H9 (cell line): ENCODE results near the gene CACFD1. TPM values are rescaled to one million over a fixed set of nuclear protein-coding genes. Genes with fewer than 3 reads are reported as not detected.

Experiments
- DNase-seq: peaks from one replicate; pipeline ENCODE4 v3.0.0-alpha.2; 2017
- H2AFZ ChIP-seq: one replicate; pipeline ENCODE4 v1.6.1; 2013; ENCODE audit warnings: mild to moderate bottlenecking, low read length, control low read depth, moderate library complexity
- H2AK5ac ChIP-seq: 2 replicates; pipeline ENCODE4 v1.6.1; 2013; ENCODE audit warnings: low read length, control low read depth, mixed read lengths; ENCODE audit not compliant: insufficient read length
- H2BK120ac ChIP-seq: one replicate; pipeline ENCODE4 v1.6.1; 2013; ENCODE audit warnings: low read depth, mild to moderate bottlenecking, low read length, control low read depth, inconsistent platforms; ENCODE audit not compliant: poor library complexity, severe bottlenecking
- H2BK12ac ChIP-seq: 2 replicates; pipeline ENCODE4 v1.6.1; 2013; ENCODE audit warnings: low read length, control low read depth, mixed read lengths, low read depth; ENCODE audit not compliant: insufficient read length
- H2BK15ac ChIP-seq: 2 replicates; pipeline ENCODE4 v1.6.1; 2013; ENCODE audit warnings: low read depth, low read length, control low read depth
- H2BK20ac ChIP-seq: one replicate; pipeline ENCODE4 v1.6.1; 2013; ENCODE audit warnings: low read depth, mild to moderate bottlenecking, low read length, control low read depth, inconsistent platforms; ENCODE audit not compliant: poor library complexity, severe bottlenecking
- H2BK5ac ChIP-seq: 2 replicates; pipeline ENCODE4 v1.6.1; 2013; ENCODE audit warnings: low read length, control low read depth, mixed read lengths; ENCODE audit not compliant: insufficient read length
- H3K14ac ChIP-seq: 2 replicates; pipeline ENCODE4 v1.6.1; 2013; ENCODE audit warnings: low read length, control low read depth; ENCODE audit not compliant: insufficient read depth
- H3K18ac ChIP-seq: 2 replicates; pipeline ENCODE4 v1.6.1; 2013; ENCODE audit warnings: low read depth, mild to moderate bottlenecking, mixed read lengths, low read length, control low read depth; ENCODE audit not compliant: insufficient read length
- H3K23ac ChIP-seq: 2 replicates; pipeline ENCODE4 v1.6.1; 2013; ENCODE audit warnings: low read length, control low read depth, mixed read lengths, low read depth; ENCODE audit not compliant: insufficient read length
- H3K23me2 ChIP-seq: 2 replicates; pipeline ENCODE4 v1.6.1; 2013; ENCODE audit warnings: low read depth, mild to moderate bottlenecking, mixed read lengths, low read length, control low read depth; ENCODE audit not compliant: insufficient read length, poor library complexity, severe bottlenecking
- H3K27ac ChIP-seq: 2 replicates; pipeline ENCODE4 v1.5.1; 2013; ENCODE audit warnings: low read length, control low read depth, mixed read lengths, low read depth; ENCODE audit not compliant: insufficient read length
- H3K27me3 ChIP-seq: 2 replicates; pipeline ENCODE4 v1.6.1; 2013; ENCODE audit warnings: low read length, control low read depth, inconsistent platforms; ENCODE audit not compliant: insufficient read depth
- H3K4ac ChIP-seq: 2 replicates; pipeline ENCODE4 v1.6.1; 2013; ENCODE audit warnings: low read depth, mild to moderate bottlenecking, control low read depth, inconsistent platforms, low read length, moderate library complexity
- H3K4me1 ChIP-seq: 2 replicates; pipeline ENCODE4 v1.6.1; 2013; ENCODE audit warnings: low read length, control low read depth, inconsistent platforms; ENCODE audit not compliant: insufficient read depth
- H3K4me2 ChIP-seq: 2 replicates; pipeline ENCODE4 v1.6.1; 2013; ENCODE audit warnings: low read length, control low read depth, mixed read lengths; ENCODE audit not compliant: insufficient read length, insufficient read depth
- H3K56ac ChIP-seq: 2 replicates; pipeline ENCODE4 v1.6.1; 2013; ENCODE audit warnings: low read depth, mild to moderate bottlenecking, mixed read lengths, low read length, control low read depth; ENCODE audit not compliant: insufficient read length
- H3K79me1 ChIP-seq: 2 replicates; pipeline ENCODE4 v1.6.1; 2013; ENCODE audit warnings: low read depth, mild to moderate bottlenecking, moderate library complexity, low read length, control low read depth, inconsistent platforms; ENCODE audit not compliant: insufficient read depth, poor library complexity, severe bottlenecking
- H3K79me2 ChIP-seq: 2 replicates; pipeline ENCODE4 v1.6.1; 2013; ENCODE audit warnings: low read length, control low read depth, inconsistent platforms; ENCODE audit not compliant: insufficient read depth
- H3K9ac ChIP-seq: 2 replicates; pipeline ENCODE4 v1.6.1; 2013; ENCODE audit warnings: low read length, control low read depth, mixed read lengths; ENCODE audit not compliant: insufficient read length; ENCODE audit errors: extremely low read depth
- H3K9me3 ChIP-seq: one replicate; pipeline ENCODE4 v1.6.1; 2013; ENCODE audit warnings: low read depth, low read length, inconsistent platforms; ENCODE audit not compliant: control insufficient read depth
- H3T11ph ChIP-seq: one replicate; pipeline ENCODE4 v1.6.1; 2013; ENCODE audit warnings: mild to moderate bottlenecking, low read length, control low read depth, inconsistent platforms
- H4K20me1 ChIP-seq: one replicate; pipeline ENCODE4 v1.6.1; 2013; ENCODE audit not compliant: control insufficient read depth, insufficient read length, insufficient read depth
- H4K5ac ChIP-seq: 2 replicates; pipeline ENCODE4 v1.6.1; 2013; ENCODE audit warnings: low read depth, mild to moderate bottlenecking, mixed read lengths, low read length, control low read depth; ENCODE audit not compliant: insufficient read length
- H4K8ac ChIP-seq: replicated peaks from 2 replicates; pipeline ENCODE4 v1.6.1; 2013; ENCODE audit warnings: low read length, control low read depth, mixed read lengths, low read depth; ENCODE audit not compliant: insufficient read length
- H4K91ac ChIP-seq: 2 replicates; pipeline ENCODE4 v1.6.1; 2013; ENCODE audit warnings: low read depth, mild to moderate bottlenecking, moderate library complexity, mixed read lengths, low read length, control low read depth; ENCODE audit not compliant: insufficient read length
- H3K27ac Mint-ChIP-seq, 3 experiments: 2 replicates in 2 of 3; 3 replicates in 1 of 3; pipeline ENCODE4 v1.8.0; 2020 to 2021; ENCODE audit warnings: mixed read lengths in 3 of 3, mild to moderate bottlenecking in 1 of 3, moderate library complexity in 1 of 3
- H3K27me3 Mint-ChIP-seq: 2 replicates; pipeline ENCODE4 v1.8.0; 2021; ENCODE audit warnings: low read depth, mild to moderate bottlenecking, moderate library complexity, mixed read lengths
- H3K36me3 Mint-ChIP-seq, 3 experiments: 2 replicates in 2 of 3; 3 replicates in 1 of 3; pipeline ENCODE4 v1.8.0; 2020 to 2021; ENCODE audit warnings: low read depth in 3 of 3, mixed read lengths in 3 of 3; ENCODE audit not compliant: insufficient read depth in 1 of 3
- H3K4me1 Mint-ChIP-seq, 2 experiments: 2 replicates each; pipeline ENCODE4 v1.8.0; 2020; ENCODE audit warnings: mixed read lengths in 2 of 2
- H3K4me3 Mint-ChIP-seq, 2 experiments: 2 replicates in 1 of 2; 3 replicates in 1 of 2; pipeline ENCODE4 v1.8.0; 2020 to 2021; ENCODE audit warnings: mild to moderate bottlenecking in 2 of 2, mixed read lengths in 2 of 2, moderate library complexity in 1 of 2
- H3K9me3 Mint-ChIP-seq, 2 experiments: 2 replicates in 1 of 2; 3 replicates in 1 of 2; pipeline ENCODE4 v1.8.0; 2020; ENCODE audit warnings: mild to moderate bottlenecking in 2 of 2, mixed read lengths in 2 of 2, moderate library complexity in 1 of 2
- WGBS: extraction: QIAGEN DNeasy Blood & Tissue Kit; methylation state at CpG from one replicate; pipeline ENCODE4 v1.1.7; 2013; ENCODE audit warnings: missing lambda C conversion rate, low lambda C conversion rate, mixed read lengths; ENCODE audit not compliant: insufficient read length; ENCODE audit errors: extremely low coverage; 5-methylcytosine and 5-hydroxymethylcytosine counted together
- total RNA-seq: library from RNA; stranded (reverse); gene quantifications from 2 replicates; pipeline ENCODE4 v1.2.1, GENCODE V29; 2021
- TF ChIP-seq, protein P1 (sequence below): fragments of 200-600 bp; sonication (generic); conservative IDR thresholded peaks from 3 replicates; pipeline ENCODE4 v1.8.0; 2021; ENCODE audit warnings: antibody characterized with exemption, mild to moderate bottlenecking

The CACFD1 gene
- total RNA-seq, 1 experiment from 2014 or later = 20.0 TPM

DNA sequence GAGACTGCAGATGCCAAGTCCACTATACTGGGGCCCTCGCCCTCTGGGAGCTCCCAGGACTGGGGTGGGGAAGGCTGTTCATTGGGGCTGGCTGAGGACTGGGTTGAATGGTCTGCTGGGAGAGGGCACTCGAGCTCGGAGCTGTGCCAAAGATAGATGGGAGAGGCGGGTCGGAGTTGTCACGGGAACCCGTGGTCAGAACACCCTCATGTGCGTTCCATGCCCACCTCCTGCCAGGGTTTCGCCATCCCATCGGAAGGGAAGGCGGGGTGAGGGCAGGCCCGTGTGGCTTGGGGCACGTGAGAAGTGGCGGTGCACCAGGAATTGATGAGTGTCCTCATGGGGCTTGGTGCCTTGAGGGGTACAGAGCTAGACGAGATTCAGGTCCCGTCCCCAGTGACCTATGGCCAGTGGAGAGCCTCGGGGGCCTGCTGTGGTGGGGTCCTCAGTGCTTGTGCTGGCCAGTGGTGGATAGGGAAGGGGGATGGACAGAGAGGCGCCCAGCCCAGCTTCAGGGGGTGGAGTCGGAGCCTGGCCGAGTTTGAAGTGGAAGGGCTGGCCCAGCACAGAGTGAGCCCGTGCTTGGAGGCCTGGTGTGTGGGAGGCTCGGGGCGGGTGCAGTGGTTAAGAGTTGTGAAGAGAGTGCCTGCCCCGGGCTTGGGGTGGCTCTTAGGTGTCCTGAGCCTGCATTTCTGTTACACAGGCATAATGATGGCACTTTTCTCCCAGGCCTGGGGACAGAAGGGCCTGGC is 4.3 kb downstream of the CACFD1 start:
- Histone ChIP-seq H2AK5ac (no peak overlapping the region), H3K4me1 (peaks cover 7% of the 10 kb centered on the region; the same call in 1 of the 2 replicates), H2BK20ac (no peak overlapping the region), H4K20me1 (peaks cover 2% of the 10 kb centered on the region), H3K4ac (no peak overlapping the region), H4K91ac (no peak overlapping the region), H3K27ac (no peak overlapping the region), H3K56ac (no peak overlapping the region), H3K79me1 (no peaks in the 10 kb centered on the region), H3T11ph (no peak overlapping the region), H4K5ac (no peak overlapping the region), H2BK12ac (no peak overlapping the region), H3K9me3 (no peaks in the 10 kb centered on the region), H2BK120ac (no peak overlapping the region), H3K79me2 (no peaks in the 10 kb centered on the region), H3K4me2 (no peak overlapping the region), H2BK15ac (no peak overlapping the region), H3K14ac (no peak overlapping the region), H3K23me2 (peaks cover 10% of the 10 kb centered on the region), H2AFZ (no peak overlapping the region), H3K23ac (no peak overlapping the region), H2BK5ac (no peak overlapping the region), H3K18ac (no peak overlapping the region), H3K27me3 (no peaks in the 10 kb centered on the region), H4K8ac (no peak overlapping the region), H3K9ac (no peak overlapping the region)
- H3K4me3 Mint-ChIP-seq = no peak overlapping the region
- no peak for DNase-seq
- peaks cover 0 to 14% (median 5%) of the 10 kb centered on the region in 3 experiments; a peak in 4 of 7 replicates for H3K36me3 Mint-ChIP-seq
- H3K27me3 Mint-ChIP-seq = peaks cover 2% of the 10 kb centered on the region; the same call in 1 of the 2 replicates
- no CpG with 5 or more reads among the region's 24 CpGs for WGBS
- H3K9me3 Mint-ChIP-seq = no peaks in the 10 kb centered on the region; a peak in 1 of 5 replicates
- no peak overlapping the region for H3K27ac Mint-ChIP-seq
- H3K4me1 Mint-ChIP-seq = peaks cover 13 to 23% of the 10 kb centered on the region in 2 experiments
- TF ChIP-seq, protein P1, sequence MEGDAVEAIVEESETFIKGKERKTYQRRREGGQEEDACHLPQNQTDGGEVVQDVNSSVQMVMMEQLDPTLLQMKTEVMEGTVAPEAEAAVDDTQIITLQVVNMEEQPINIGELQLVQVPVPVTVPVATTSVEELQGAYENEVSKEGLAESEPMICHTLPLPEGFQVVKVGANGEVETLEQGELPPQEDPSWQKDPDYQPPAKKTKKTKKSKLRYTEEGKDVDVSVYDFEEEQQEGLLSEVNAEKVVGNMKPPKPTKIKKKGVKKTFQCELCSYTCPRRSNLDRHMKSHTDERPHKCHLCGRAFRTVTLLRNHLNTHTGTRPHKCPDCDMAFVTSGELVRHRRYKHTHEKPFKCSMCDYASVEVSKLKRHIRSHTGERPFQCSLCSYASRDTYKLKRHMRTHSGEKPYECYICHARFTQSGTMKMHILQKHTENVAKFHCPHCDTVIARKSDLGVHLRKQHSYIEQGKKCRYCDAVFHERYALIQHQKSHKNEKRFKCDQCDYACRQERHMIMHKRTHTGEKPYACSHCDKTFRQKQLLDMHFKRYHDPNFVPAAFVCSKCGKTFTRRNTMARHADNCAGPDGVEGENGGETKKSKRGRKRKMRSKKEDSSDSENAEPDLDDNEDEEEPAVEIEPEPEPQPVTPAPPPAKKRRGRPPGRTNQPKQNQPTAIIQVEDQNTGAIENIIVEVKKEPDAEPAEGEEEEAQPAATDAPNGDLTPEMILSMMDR = no peak
